Measurements from ENCODE around the gene CSTF2T.

The CSTF2T gene

GRCh38 chr10:51709324-51709972 is 10.1 kb upstream of the CSTF2T start:
- Histone ChIP-seq H2AFZ (ENCODE audit: low read length) (no peak overlapping the region), H3K4me3 (ENCODE audit: low read length in 2 of 2) (no peak overlapping the region), H4K91ac (ENCODE audit: low read depth, low read length, poor library complexity) (no peak overlapping the region), H2BK120ac (ENCODE audit: low read depth, low read length) (no peak overlapping the region), H3K36me3 (replicated peaks in 1 of 2; ENCODE audit: control insufficient read depth in 2 of 2, insufficient read depth in 2 of 2, low read length in 2 of 2) (no peaks in the 10 kb centered on the region), H3K18ac (ENCODE audit: low read length) (no peak overlapping the region), H3K4ac (ENCODE audit: low read length) (no peak overlapping the region), H3K4me2 (ENCODE audit: insufficient read depth, low read length, poor library complexity, severe bottlenecking) (no peak overlapping the region), H3K4me1 (ENCODE audit: control insufficient read depth in 2 of 2, insufficient read depth in 1 of 2, low read depth in 1 of 2, low read length in 2 of 2) (no peaks in the 10 kb centered on the region), H3K23ac (ENCODE audit: low read depth, low read length, poor library complexity) (no peak overlapping the region), H2AK5ac (ENCODE audit: low read depth, low read length) (no peak overlapping the region), H3K79me1 (ENCODE audit: low read depth, low read length) (no peaks in the 10 kb centered on the region), H3K9ac (ENCODE audit: low read depth, low read length, poor library complexity) (no peak overlapping the region), H2BK5ac (ENCODE audit: low read length) (no peak overlapping the region), H2BK12ac (ENCODE audit: low read length) (no peak overlapping the region), H3K27ac (replicated peaks; ENCODE audit: low read length) (no peak overlapping the region), H3K27me3 (ENCODE audit: control insufficient read depth in 3 of 3, insufficient read depth in 3 of 3, low read depth in 1 of 3, low read length in 3 of 3) (no peaks in the 10 kb centered on the region), H2BK15ac (ENCODE audit: low read length) (no peak overlapping the region), H3K14ac (ENCODE audit: low read length) (no peak overlapping the region), H4K8ac (ENCODE audit: low read depth, low read length) (no peak overlapping the region), H3K9me3 (replicated peaks in 1 of 2; ENCODE audit: control insufficient read depth in 2 of 2, insufficient read depth in 1 of 2, low read depth in 1 of 2, low read length in 2 of 2) (no peaks in the 10 kb centered on the region)
- WGBS, 2 donors (ENCODE audit: extremely low coverage in 2 of 2, insufficient read length in 2 of 2, insufficient replicate concordance in 1 of 2) = no CpG with 5 or more reads among the region's 2 CpGs
- no peak for DNase-seq (ENCODE audit: low spot score)

GRCh38 chr10:51708609-51709008 is 9.2 kb upstream of the CSTF2T start:
- Histone ChIP-seq H3K4me3 (ENCODE audit: low read length in 2 of 2) (no peak overlapping the region), H2BK12ac (ENCODE audit: low read length) (no peak overlapping the region), H3K79me1 (ENCODE audit: low read depth, low read length) (no peaks in the 10 kb centered on the region), H3K4me1 (ENCODE audit: control insufficient read depth in 2 of 2, insufficient read depth in 1 of 2, low read depth in 1 of 2, low read length in 2 of 2) (no peaks in the 10 kb centered on the region), H2AK5ac (ENCODE audit: low read depth, low read length) (no peak overlapping the region), H3K27ac (replicated peaks; ENCODE audit: low read length) (no peak overlapping the region), H3K18ac (ENCODE audit: low read length) (no peak overlapping the region), H4K91ac (ENCODE audit: low read depth, low read length, poor library complexity) (no peak overlapping the region), H2BK5ac (ENCODE audit: low read length) (no peak overlapping the region), H3K36me3 (replicated peaks in 1 of 2; ENCODE audit: control insufficient read depth in 2 of 2, insufficient read depth in 2 of 2, low read length in 2 of 2) (no peaks in the 10 kb centered on the region), H3K9me3 (replicated peaks in 1 of 2; ENCODE audit: control insufficient read depth in 2 of 2, insufficient read depth in 1 of 2, low read depth in 1 of 2, low read length in 2 of 2) (no peaks in the 10 kb centered on the region), H2BK15ac (ENCODE audit: low read length) (no peak overlapping the region), H3K14ac (ENCODE audit: low read length) (no peak overlapping the region), H3K9ac (ENCODE audit: low read depth, low read length, poor library complexity) (no peak overlapping the region), H3K23ac (ENCODE audit: low read depth, low read length, poor library complexity) (no peak overlapping the region), H3K27me3 (ENCODE audit: control insufficient read depth in 3 of 3, insufficient read depth in 3 of 3, low read depth in 1 of 3, low read length in 3 of 3) (no peaks in the 10 kb centered on the region), H2AFZ (ENCODE audit: low read length) (no peak overlapping the region), H3K4ac (ENCODE audit: low read length) (no peak overlapping the region), H4K8ac (ENCODE audit: low read depth, low read length) (no peak overlapping the region), H3K4me2 (ENCODE audit: insufficient read depth, low read length, poor library complexity, severe bottlenecking) (no peak overlapping the region), H2BK120ac (ENCODE audit: low read depth, low read length) (no peak overlapping the region)
- DNase-seq (ENCODE audit: low spot score) = no peak
- WGBS, 2 donors (ENCODE audit: extremely low coverage in 2 of 2, insufficient read length in 2 of 2, insufficient replicate concordance in 1 of 2) = no CpG with 5 or more reads among the region's 2 CpGs

DNA sequence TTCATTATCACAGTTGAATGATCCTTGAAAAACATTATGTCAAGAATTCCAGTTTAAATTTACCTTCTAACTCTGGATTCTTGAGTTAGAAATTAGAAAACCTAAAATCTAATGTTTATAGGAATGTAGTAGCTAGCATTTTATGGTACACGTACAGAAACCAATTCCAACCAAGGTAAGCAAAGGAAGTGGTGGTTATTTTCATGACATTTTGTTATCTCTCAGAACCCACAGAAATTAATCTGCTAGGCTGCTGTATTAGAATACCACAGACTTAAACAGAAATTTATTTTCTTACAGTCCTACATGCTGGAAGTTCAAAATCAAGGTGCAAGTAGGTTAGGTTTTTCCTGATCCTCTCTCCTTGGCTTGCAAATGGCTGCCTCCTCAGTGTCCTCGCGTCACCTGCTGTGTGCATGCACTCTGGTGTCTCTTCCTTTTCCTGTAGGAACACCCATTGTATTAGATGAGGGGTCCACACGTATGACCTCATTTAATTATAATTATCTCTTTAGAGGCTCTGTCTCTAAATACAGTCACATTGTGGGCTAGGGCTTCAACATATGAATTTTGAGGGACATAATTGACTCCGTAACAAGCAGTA is 8.5 kb upstream of the CSTF2T start:
- Histone ChIP-seq H2AK5ac (ENCODE audit: low read depth, low read length) (no peak overlapping the region), H2BK120ac (ENCODE audit: low read depth, low read length) (no peak overlapping the region), H3K27ac (replicated peaks; ENCODE audit: low read length) (no peak overlapping the region), H3K14ac (ENCODE audit: low read length) (no peak overlapping the region), H3K18ac (ENCODE audit: low read length) (no peak overlapping the region), H3K23ac (ENCODE audit: low read depth, low read length, poor library complexity) (no peak overlapping the region), H3K4ac (ENCODE audit: low read length) (no peak overlapping the region), H3K9me3 (replicated peaks in 1 of 2; ENCODE audit: control insufficient read depth in 2 of 2, insufficient read depth in 1 of 2, low read depth in 1 of 2, low read length in 2 of 2) (no peaks in the 10 kb centered on the region), H3K36me3 (replicated peaks in 1 of 2; ENCODE audit: control insufficient read depth in 2 of 2, insufficient read depth in 2 of 2, low read length in 2 of 2) (no peaks in the 10 kb centered on the region), H4K91ac (ENCODE audit: low read depth, low read length, poor library complexity) (no peak overlapping the region), H3K79me1 (ENCODE audit: low read depth, low read length) (no peaks in the 10 kb centered on the region), H2BK12ac (ENCODE audit: low read length) (no peak overlapping the region), H2AFZ (ENCODE audit: low read length) (no peak overlapping the region), H3K4me3 (ENCODE audit: low read length in 2 of 2) (no peak overlapping the region), H2BK5ac (ENCODE audit: low read length) (no peak overlapping the region), H3K9ac (ENCODE audit: low read depth, low read length, poor library complexity) (no peak overlapping the region), H3K4me1 (ENCODE audit: control insufficient read depth in 2 of 2, insufficient read depth in 1 of 2, low read depth in 1 of 2, low read length in 2 of 2) (no peaks in the 10 kb centered on the region), H3K4me2 (ENCODE audit: insufficient read depth, low read length, poor library complexity, severe bottlenecking) (no peak overlapping the region), H2BK15ac (ENCODE audit: low read length) (no peak overlapping the region), H3K27me3 (ENCODE audit: control insufficient read depth in 3 of 3, insufficient read depth in 3 of 3, low read depth in 1 of 3, low read length in 3 of 3) (no peaks in the 10 kb centered on the region), H4K8ac (ENCODE audit: low read depth, low read length) (no peak overlapping the region)
- DNase-seq (ENCODE audit: low spot score) = no peak
- no CpG with 5 or more reads among the region's 5 CpGs for WGBS, 2 donors (ENCODE audit: extremely low coverage in 2 of 2, insufficient read length in 2 of 2, insufficient replicate concordance in 1 of 2)

GRCh38 chr10:51707392-51707791 is 8.0 kb upstream of the CSTF2T start:
- H2BK15ac ChIP-seq (ENCODE audit: low read length) = no peak overlapping the region
- H3K9ac ChIP-seq (ENCODE audit: low read depth, low read length, poor library complexity) = no peak overlapping the region
- no peak overlapping the region for H2AK5ac ChIP-seq (ENCODE audit: low read depth, low read length)
- H3K14ac ChIP-seq (ENCODE audit: low read length) = no peak overlapping the region
- H3K27me3 ChIP-seq (ENCODE audit: control insufficient read depth in 3 of 3, insufficient read depth in 3 of 3, low read depth in 1 of 3, low read length in 3 of 3) = no peaks in the 10 kb centered on the region
- H2BK12ac ChIP-seq (ENCODE audit: low read length) = no peak overlapping the region
- H3K9me3 ChIP-seq (replicated peaks in 1 of 2; ENCODE audit: control insufficient read depth in 2 of 2, insufficient read depth in 1 of 2, low read depth in 1 of 2, low read length in 2 of 2) = no peaks in the 10 kb centered on the region
- no peak overlapping the region for H3K23ac ChIP-seq (ENCODE audit: low read depth, low read length, poor library complexity)
- H3K4me2 ChIP-seq (ENCODE audit: insufficient read depth, low read length, poor library complexity, severe bottlenecking) = no peak overlapping the region
- H3K36me3 ChIP-seq (replicated peaks in 1 of 2; ENCODE audit: control insufficient read depth in 2 of 2, insufficient read depth in 2 of 2, low read length in 2 of 2) = no peaks in the 10 kb centered on the region
- H3K4me1 ChIP-seq (ENCODE audit: control insufficient read depth in 2 of 2, insufficient read depth in 1 of 2, low read depth in 1 of 2, low read length in 2 of 2) = no peaks in the 10 kb centered on the region
- no peak for DNase-seq (ENCODE audit: low spot score)
- H2BK5ac ChIP-seq (ENCODE audit: low read length) = no peak overlapping the region
- H4K91ac ChIP-seq (ENCODE audit: low read depth, low read length, poor library complexity) = no peak overlapping the region
- H3K18ac ChIP-seq (ENCODE audit: low read length) = no peak overlapping the region
- WGBS, 2 donors (ENCODE audit: extremely low coverage in 2 of 2, insufficient read length in 2 of 2, insufficient replicate concordance in 1 of 2) = no CpG with 5 or more reads among the region's 6 CpGs
- no peak overlapping the region for H3K4ac ChIP-seq (ENCODE audit: low read length)
- no peaks in the 10 kb centered on the region for H3K79me1 ChIP-seq (ENCODE audit: low read depth, low read length)
- H4K8ac ChIP-seq (ENCODE audit: low read depth, low read length) = no peak overlapping the region
- no peak overlapping the region for H2AFZ ChIP-seq (ENCODE audit: low read length)
- H3K27ac ChIP-seq (replicated peaks; ENCODE audit: low read length) = no peak overlapping the region
- H3K4me3 ChIP-seq (ENCODE audit: low read length in 2 of 2) = no peak overlapping the region
- no peak overlapping the region for H2BK120ac ChIP-seq (ENCODE audit: low read depth, low read length)
